ENCODE results near the gene CACNA1G.
A peak's percentile ranks its signal among the peaks of the same experiment; 100 is the strongest.

CACNA1G gene

GRCh38 chr17:50588391-50589049 is 28.0 kb downstream of the CACNA1G start:
- no peak for DNase-seq (ENCODE audit: low spot score)

DNA sequence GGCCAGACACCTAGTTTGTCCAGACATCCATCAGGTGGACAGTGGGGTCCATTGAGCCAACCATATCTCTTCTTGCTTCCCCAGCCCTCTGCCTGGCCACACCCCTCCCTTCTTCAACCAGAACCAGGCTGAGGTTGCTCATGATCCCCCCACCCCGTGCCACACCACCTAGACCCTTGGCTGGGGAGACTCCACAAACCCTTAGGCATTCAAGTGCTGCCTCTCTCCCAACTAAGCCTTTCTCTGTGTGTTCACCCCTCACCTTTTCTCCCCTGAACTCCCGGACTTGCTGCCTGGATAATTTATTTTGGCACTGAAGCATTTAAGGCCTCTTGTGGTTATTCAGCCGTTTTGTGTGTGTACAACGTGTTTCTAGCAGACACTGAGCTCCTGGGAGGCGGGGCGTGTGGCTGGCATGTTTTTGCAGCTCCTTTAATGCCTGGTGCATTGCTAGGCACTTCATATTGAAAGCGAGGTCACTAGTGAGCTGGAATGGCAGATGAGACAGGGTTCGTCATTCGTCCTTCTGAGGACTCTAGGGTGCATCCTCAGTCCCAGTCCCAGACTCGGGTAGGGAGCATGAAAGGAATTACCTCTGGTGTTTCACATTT is 28.7 kb downstream of the CACNA1G start:
- no peak for DNase-seq (ENCODE audit: low spot score)

DNA sequence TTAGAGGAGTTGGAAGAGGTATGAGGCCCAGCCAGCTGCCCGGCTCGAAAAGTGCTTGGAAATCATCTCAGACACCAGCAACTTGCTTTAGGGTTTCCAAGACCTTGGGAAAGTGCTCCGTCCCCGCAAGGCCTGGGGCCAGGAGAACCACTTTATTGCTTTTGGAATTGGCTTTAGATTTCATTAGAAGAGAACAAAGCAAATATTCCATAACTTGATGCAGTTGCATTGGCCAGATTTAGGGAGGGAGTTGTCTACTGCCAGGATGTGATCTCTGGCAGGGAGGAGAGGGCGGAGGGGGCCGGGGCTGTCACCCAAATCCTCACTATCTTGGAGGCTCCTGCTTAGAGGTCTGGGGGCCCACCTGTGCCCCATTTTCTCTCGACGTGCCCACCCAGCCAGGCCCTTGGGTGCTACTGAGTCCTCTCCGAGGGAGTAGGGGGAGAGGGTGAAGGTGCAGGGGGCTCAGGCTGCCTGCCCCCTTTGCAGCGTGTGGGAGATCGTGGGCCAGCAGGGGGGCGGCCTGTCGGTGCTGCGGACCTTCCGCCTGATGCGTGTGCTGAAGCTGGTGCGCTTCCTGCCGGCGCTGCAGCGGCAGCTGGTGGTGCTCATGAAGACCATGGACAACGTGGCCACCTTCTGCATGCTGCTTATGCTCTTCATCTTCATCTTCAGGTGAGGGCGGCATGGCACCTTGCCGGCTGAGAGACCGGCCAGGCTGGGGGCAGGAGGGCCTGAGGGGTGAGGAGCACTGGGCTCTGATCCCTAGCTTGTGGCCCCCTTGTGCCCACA is 30.6 kb downstream of the CACNA1G start:
- DNase-seq (ENCODE audit: low spot score), result no peak

DNA sequence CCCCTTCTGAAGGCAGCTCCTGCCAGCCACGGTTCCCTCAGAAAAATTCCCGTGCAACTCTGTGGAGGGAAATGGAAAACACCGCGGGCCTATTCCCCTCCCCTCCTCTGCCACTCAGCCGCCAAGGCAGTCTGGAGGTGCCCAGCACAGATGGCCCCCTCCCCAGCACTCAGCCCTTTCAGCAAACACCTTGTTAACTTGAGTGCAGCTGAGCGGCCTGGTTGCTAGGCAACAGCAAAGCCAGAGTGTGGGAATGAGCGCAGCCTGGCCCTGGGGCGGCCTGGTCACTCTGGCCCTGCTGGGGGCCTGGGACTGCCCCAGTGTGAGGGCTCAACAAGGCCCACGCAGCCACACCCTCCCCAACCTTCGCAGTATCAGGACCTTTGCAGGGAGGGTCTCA is 32.8 kb downstream of the CACNA1G start:
- DNase-seq (ENCODE audit: low spot score), result peak; percentile 79

- no peak for DNase-seq (ENCODE audit: low spot score)
These were observed 33.8 kb downstream of the CACNA1G start for GRCh38 chr17:50594128-50594823.

GRCh38 chr17:50594892-50595291 is 34.4 kb downstream of the CACNA1G start:
- DNase-seq (ENCODE audit: low spot score), result no peak

DNA sequence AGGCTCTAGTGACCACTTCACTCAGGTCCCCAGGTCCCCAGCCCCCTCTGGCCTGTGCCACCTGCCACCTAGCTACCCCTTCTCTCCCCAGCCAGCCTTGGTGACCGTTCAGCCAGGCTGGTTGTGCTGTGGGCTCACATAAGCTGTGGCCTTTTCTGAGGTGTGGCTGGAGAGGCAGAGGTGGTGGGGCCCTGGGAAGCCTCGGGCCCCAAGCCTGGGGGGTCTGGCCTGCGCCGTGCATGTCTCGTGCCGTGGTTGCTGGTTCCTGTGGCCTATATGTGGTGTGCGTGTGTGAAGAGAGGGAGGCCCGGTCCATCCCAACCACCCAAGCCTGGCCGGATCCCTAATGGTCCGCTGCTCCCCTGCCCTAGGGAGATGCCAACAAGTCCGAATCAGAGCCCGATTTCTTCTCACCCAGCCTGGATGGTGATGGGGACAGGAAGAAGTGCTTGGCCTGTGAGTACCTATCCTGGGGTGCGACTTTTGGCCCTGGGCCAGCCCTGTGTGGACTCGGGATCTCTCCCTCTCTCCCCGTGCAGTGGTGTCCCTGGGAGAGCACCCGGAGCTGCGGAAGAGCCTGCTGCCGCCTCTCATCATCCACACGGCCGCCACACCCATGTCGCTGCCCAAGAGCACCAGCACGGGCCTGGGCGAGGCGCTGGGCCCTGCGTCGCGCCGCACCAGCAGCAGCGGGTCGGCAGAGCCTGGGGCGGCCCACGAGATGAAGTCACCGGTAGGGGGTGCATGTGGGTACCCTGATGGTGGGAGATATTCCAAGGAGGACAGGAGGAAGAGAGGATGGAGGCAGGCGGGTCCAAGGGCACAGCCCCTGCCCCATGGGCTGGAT is 35.9 kb downstream of the CACNA1G start:
- peak; percentile 91 for DNase-seq (ENCODE audit: low spot score)

GRCh38 chr17:50598487-50598886 is 38.0 kb downstream of the CACNA1G start:
- DNase-seq (ENCODE audit: low spot score), result no peak

- DNase-seq (ENCODE audit: low spot score), result no peak
These were observed 39.1 kb downstream of the CACNA1G start for GRCh38 chr17:50599606-50600005.

DNA sequence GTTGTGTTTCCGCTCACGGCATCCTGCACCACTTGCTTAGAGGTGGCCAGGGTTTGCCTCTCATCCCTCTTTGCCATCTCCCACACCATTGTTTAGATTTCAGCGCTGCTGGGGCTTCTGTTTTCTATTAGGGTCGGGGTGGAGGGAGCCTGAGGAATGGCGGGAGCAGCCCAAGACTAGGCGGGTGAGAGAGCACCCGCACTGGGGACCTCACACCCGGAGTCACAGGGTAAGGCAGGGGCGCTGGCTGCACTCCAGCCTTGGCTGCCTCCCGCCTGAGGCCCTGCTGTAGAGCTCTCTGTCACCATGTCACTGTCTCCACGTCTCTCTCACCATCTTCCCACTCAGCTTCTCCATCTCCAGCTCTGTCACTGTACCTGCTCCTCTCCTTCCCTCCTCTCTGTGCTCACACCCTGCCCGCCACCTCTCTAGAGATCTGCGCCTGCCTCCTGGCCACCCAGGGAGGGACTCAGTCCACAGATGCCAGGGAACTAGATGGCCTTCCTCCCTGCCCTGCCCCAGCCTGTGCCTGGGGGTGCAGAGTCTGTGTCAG is 41.4 kb downstream of the CACNA1G start:
- no peak for DNase-seq (ENCODE audit: low spot score)

- DNase-seq (ENCODE audit: low spot score), result no peak
These were observed 42.3 kb downstream of the CACNA1G start for GRCh38 chr17:50602836-50603235.

GRCh38 chr17:50603340-50603739 is 42.8 kb downstream of the CACNA1G start:
- peak; percentile 73 for DNase-seq (ENCODE audit: low spot score)

DNA sequence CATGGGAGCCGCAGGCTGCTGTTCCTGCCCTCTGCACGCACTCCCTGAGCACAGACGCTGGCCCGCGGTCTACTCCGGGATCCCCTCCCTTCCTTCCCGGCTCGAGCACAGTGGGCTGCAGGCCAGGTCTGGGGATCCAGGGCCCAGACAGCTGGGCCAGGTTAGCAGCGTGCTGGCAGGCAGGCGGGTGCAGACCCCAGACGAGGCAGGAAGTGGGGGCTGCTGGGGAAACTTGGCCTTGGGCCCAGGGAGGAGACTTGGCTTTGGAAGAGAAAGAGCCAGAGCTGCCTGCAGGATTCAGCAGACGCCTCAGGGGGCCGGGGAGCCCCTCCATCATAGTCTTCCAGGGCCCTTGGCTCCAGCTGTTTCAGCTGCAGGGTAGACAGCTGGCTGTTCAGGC is 44.0 kb downstream of the CACNA1G start:
- peak; percentile 67 for DNase-seq (ENCODE audit: low spot score)

GRCh38 chr17:50605429-50605828 is 44.9 kb downstream of the CACNA1G start:
- DNase-seq (ENCODE audit: low spot score), result no peak

DNA sequence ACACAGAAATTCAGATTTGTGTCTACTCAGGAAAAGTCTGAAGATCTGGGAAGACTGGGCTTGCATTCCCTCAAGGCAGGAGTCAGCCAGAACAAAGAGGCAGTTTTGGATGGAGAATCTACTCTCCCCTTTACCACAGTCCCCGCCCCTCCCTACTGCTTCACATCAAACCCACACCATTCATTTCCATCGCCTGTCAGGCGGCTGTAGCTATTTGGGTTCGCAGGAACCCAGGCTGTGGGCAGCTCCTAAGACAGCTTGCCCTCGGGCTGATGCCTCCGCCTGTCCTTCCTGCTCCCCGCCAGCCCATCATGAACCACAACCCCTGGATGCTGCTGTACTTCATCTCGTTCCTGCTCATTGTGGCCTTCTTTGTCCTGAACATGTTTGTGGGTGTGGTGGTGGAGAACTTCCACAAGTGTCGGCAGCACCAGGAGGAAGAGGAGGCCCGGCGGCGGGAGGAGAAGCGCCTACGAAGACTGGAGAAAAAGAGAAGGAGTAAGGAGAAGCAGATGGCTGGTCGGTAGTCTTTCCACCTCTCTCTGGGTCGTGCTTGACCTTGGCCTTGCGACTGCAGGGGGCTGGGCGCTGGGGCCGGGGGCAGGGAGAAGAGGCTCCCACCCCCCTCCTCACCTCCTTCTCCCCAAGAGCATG is 47.1 kb downstream of the CACNA1G start:
- DNase-seq (ENCODE audit: low spot score), result no peak

GRCh38 chr17:50608700-50609379 is 48.3 kb downstream of the CACNA1G start:
- DNase-seq (ENCODE audit: low spot score), result no peak

DNA sequence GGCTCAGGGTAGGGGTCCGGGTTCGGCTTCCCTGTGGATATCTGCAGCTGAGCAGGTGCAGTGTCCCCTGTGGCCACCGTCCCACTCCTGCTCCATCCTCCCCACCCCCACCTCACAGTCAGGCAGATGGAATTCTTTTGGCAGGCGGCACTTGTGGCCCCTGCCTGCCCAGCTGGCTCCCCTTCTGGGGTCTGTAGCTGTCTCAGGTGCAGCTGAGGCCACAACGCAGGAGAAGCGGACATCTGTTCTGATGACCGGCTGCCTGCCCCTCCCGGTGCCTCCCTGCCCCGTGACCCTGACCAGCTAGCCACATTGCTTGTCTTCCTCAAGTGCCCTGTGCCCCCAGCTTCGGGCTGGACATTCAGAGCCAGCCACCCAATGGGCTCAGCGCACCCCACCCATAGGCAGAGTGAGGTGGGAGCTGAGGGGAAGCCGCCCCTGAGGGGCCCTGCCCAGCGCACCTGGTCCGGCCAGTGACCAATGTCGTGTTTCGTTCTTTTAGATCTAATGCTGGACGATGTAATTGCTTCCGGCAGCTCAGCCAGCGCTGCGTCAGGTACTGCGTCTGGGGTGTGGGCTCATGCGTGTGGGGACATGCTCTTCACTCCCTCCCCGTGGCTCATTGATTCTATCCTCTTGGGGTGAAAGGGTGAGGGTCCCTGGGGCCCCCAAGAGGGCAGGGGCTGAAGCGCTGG is 49.0 kb downstream of the CACNA1G start:
- DNase-seq (ENCODE audit: low spot score), result no peak

- DNase-seq (ENCODE audit: low spot score), result no peak
These were observed 51.1 kb downstream of the CACNA1G start for GRCh38 chr17:50611634-50612033.

DNA sequence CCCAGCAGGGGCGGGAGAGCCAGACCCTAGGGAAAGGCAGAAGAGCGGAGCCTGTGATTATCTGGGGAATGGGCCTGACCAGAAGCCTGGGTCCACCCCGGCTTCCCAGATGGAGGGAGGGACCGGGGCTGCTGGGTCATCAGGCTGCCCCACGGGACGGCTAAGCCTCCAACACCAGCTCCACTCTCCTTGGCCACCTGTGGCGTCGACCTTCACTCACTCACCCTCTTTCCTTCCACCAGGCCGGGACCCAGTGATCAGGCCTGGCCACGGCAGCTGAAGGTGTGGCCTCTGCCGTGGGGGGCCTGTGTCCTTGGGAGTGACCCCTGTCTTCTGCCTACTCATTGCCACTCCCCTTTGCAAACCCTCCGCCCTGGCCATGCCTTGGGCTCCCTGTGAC is 51.8 kb downstream of the CACNA1G start:
- DNase-seq (ENCODE audit: low spot score), result no peak

Measured in iPS-NIHi11 (cell line).